ENCODE results near the gene NRTN. TPM values are rescaled to one million over a fixed set of nuclear protein-coding genes. Genes with fewer than 3 reads are reported as not detected.

The NRTN gene
- polyA plus RNA-seq, 1 donor (not counting 4 experiments of a cell fraction or from before 2014, with no cell fraction given) = not detected

GRCh38 chr19:5793188-5793587 is 11.7 kb upstream of the NRTN start:
- Histone ChIP-seq H3K4me2 (ENCODE audit: control insufficient read depth, extremely low read depth, insufficient read depth, low read depth, low read length) (no peak overlapping the region), H3K9me1 (ENCODE audit: control insufficient read depth, extremely low read depth, insufficient read depth, low read length) (no peaks in the 10 kb centered on the region), H3K4me3 (ENCODE audit: control insufficient read depth in 2 of 3, extremely low read depth in 1 of 3, insufficient read depth in 2 of 3, low read depth in 1 of 3, low read length in 3 of 3) (no peak overlapping the region), H2AFZ (ENCODE audit: control insufficient read depth, low read length) (no peak overlapping the region), H3K9me3 (ENCODE audit: control insufficient read depth, low read depth, low read length) (no peaks in the 10 kb centered on the region), H3K9ac (ENCODE audit: control insufficient read depth, extremely low read depth, insufficient read depth, low read length) (no peak overlapping the region), H4K20me1 (ENCODE audit: control insufficient read depth, extremely low read depth, insufficient read depth, low read length) (no peaks in the 10 kb centered on the region), H3K36me3 (ENCODE audit: control insufficient read depth in 2 of 2, extremely low read depth in 1 of 2, insufficient read depth in 2 of 2, low read length in 2 of 2) (peaks cover 4 to 12% of the 10 kb centered on the region in 2 experiments), H3K79me2 (ENCODE audit: control insufficient read depth, insufficient read depth, low read length) (peaks cover 5% of the 10 kb centered on the region), H3K27ac (ENCODE audit: control insufficient read depth, insufficient read depth, low read length) (no peak overlapping the region), H3K4me1 (ENCODE audit: control insufficient read depth, extremely low read depth, insufficient read depth, low read length) (peaks cover 12% of the 10 kb centered on the region), H3K27me3 (ENCODE audit: control insufficient read depth, extremely low read depth, insufficient read depth, low read length) (peaks cover 6% of the 10 kb centered on the region)
- dilution Hi-C loops (cut with MboI; ENCODE audit: extremely low pct_ligation_motif_present, low sequenced_read_pairs) = no loop called here
- TF ChIP-seq EZH2 (IDR thresholded peaks at IDR 0.05; ENCODE audit: low read length) (no peak), CTCF (optimal IDR thresholded peaks at IDR 0.05 in 1 of 3, IDR thresholded peaks at IDR 0.05 in 1 of 3, conservative IDR thresholded peaks at IDR 0.05 in 1 of 3; ENCODE audit: extremely low read depth in 1 of 3, insufficient read depth in 2 of 3, low read length in 3 of 3) (no peak)
- DNase-seq (ENCODE audit: low read depth, low spot score) (no peak), FAIRE-seq (no peak)

- no peak overlapping the region for H3K9ac ChIP-seq (ENCODE audit: control insufficient read depth, extremely low read depth, insufficient read depth, low read length)
- H2AFZ ChIP-seq (ENCODE audit: control insufficient read depth, low read length) = no peak overlapping the region
- no peak for FAIRE-seq
- no peaks in the 10 kb centered on the region for H3K79me2 ChIP-seq (ENCODE audit: control insufficient read depth, insufficient read depth, low read length)
- H3K36me3 ChIP-seq (ENCODE audit: control insufficient read depth in 2 of 2, extremely low read depth in 1 of 2, insufficient read depth in 2 of 2, low read length in 2 of 2) = no peaks in the 10 kb centered on the region
- no peaks in the 10 kb centered on the region for H3K4me1 ChIP-seq (ENCODE audit: control insufficient read depth, extremely low read depth, insufficient read depth, low read length)
- no peak for DNase-seq (ENCODE audit: low read depth, low spot score)
- H3K4me2 ChIP-seq (ENCODE audit: control insufficient read depth, extremely low read depth, insufficient read depth, low read depth, low read length) = no peak overlapping the region
- H3K27me3 ChIP-seq (ENCODE audit: control insufficient read depth, extremely low read depth, insufficient read depth, low read length) = peaks cover 27% of the 10 kb centered on the region
- dilution Hi-C loops (cut with MboI; ENCODE audit: extremely low pct_ligation_motif_present, low sequenced_read_pairs) = no loop called here
- no peaks in the 10 kb centered on the region for H3K9me1 ChIP-seq (ENCODE audit: control insufficient read depth, extremely low read depth, insufficient read depth, low read length)
- TF ChIP-seq CTCF (optimal IDR thresholded peaks at IDR 0.05 in 1 of 3, IDR thresholded peaks at IDR 0.05 in 1 of 3, conservative IDR thresholded peaks at IDR 0.05 in 1 of 3; ENCODE audit: extremely low read depth in 1 of 3, insufficient read depth in 2 of 3, low read length in 3 of 3) (no peak), EZH2 (IDR thresholded peaks at IDR 0.05; ENCODE audit: low read length) (no peak)
- H3K27ac ChIP-seq (ENCODE audit: control insufficient read depth, insufficient read depth, low read length) = no peak overlapping the region
- H3K4me3 ChIP-seq (ENCODE audit: control insufficient read depth in 2 of 3, extremely low read depth in 1 of 3, insufficient read depth in 2 of 3, low read depth in 1 of 3, low read length in 3 of 3) = no peak overlapping the region
- H4K20me1 ChIP-seq (ENCODE audit: control insufficient read depth, extremely low read depth, insufficient read depth, low read length) = no peaks in the 10 kb centered on the region
- no peaks in the 10 kb centered on the region for H3K9me3 ChIP-seq (ENCODE audit: control insufficient read depth, low read depth, low read length)
Observed at GRCh38 chr19:5795382-5795919, 9.4 kb upstream of the NRTN start.

All from keratinocyte (primary cell).